HepG2 (cell line): ENCODE results near the gene RASIP1. TPM values are rescaled to one million over a fixed set of nuclear protein-coding genes. Genes with fewer than 3 reads are reported as not detected.

Experiments used
- CBX2 ChIP-seq, 2 experiments: fragments of 200-600 bp in 1 of 2; sonication (generic); formaldehyde crosslinking in 1 of 2; IDR thresholded peaks; 2 replicates each; pipeline versions ENCODE4 v1.7.0 to v1.8.1; 2018 to 2022; ENCODE audit warnings: low read depth in 2 of 2, low read length in 1 of 2, mild to moderate bottlenecking in 1 of 2, missing genetic modification reagents in 1 of 2
- CHD2 ChIP-seq: IDR thresholded peaks from 2 replicates; pipeline ENCODE4 v1.6.1; 2011; ENCODE audit warnings: low read depth, low read length, improper control_type of control experiment
- ETV6 ChIP-seq: sonication (generic); formaldehyde crosslinking; conservative IDR thresholded peaks from 2 replicates; pipeline ENCODE4 v1.4.0; 2020; ENCODE audit warnings: missing genetic modification reagents
- KAT8 ChIP-seq: IDR thresholded peaks from 2 replicates; pipeline ENCODE4 v1.6.1; 2016; ENCODE audit warnings: missing genetic modification reagents, missing compliant biosample characterization
- SUZ12 ChIP-seq: fragments of 150-350 bp; IDR thresholded peaks from 2 replicates; pipeline ENCODE4 v1.6.1; 2014; ENCODE audit warnings: low read depth, low read length
- ZFP82 ChIP-seq: sonication (generic); formaldehyde crosslinking; IDR thresholded peaks from 2 replicates; pipeline ENCODE4 v1.5.1; 2020; ENCODE audit warnings: mild to moderate bottlenecking, missing genetic modification reagents, borderline replicate concordance
- ZFX ChIP-seq: sonication (generic); formaldehyde crosslinking; IDR thresholded peaks from 2 replicates; pipeline ENCODE4 v1.4.0; 2020; ENCODE audit warnings: mild to moderate bottlenecking, low read depth, missing genetic modification reagents, moderate library complexity
- ZNF484 ChIP-seq: sonication (generic); formaldehyde crosslinking; IDR thresholded peaks from 2 replicates; pipeline ENCODE4 v1.5.1; 2020; ENCODE audit warnings: mild to moderate bottlenecking, low read depth, missing genetic modification reagents, borderline replicate concordance
- ZNF607 ChIP-seq: sonication (generic); formaldehyde crosslinking; IDR thresholded peaks from 2 replicates; pipeline ENCODE4 v1.5.1; 2020; ENCODE audit warnings: missing genetic modification reagents, mild to moderate bottlenecking, borderline replicate concordance
- ZNF629 ChIP-seq: sonication (generic); formaldehyde crosslinking; conservative IDR thresholded peaks from 2 replicates; pipeline ENCODE4 v1.5.0; 2020; ENCODE audit warnings: missing genetic modification reagents
- ZNF788 ChIP-seq: sonication (generic); formaldehyde crosslinking; IDR thresholded peaks from 2 replicates; pipeline ENCODE4 v1.5.0; 2020; ENCODE audit warnings: mild to moderate bottlenecking, missing genetic modification reagents, borderline replicate concordance
- ZNF792 ChIP-seq: IDR thresholded peaks from 2 replicates; pipeline ENCODE4 v1.6.1; 2016
- ZSCAN9 ChIP-seq: IDR thresholded peaks from 2 replicates; pipeline ENCODE4 v1.6.1; 2016; ENCODE audit warnings: borderline replicate concordance
- polyA plus RNA-seq, 8 experiments: library from polyadenylated mRNA; depleted of rRNA in 3 of 8; stranded (reverse) in 7 of 8; unstranded in 1 of 8; fragments of >200 nt; fragmentation: Illumina TruSeq in 4 of 8; extraction: Trizol in 4 of 8; gene quantifications; 2 replicates each; pipeline versions ENCODE4 v1.2.1 to v1.2.3, GENCODE V29; 2011 to 2016; ENCODE audit warnings: low read depth in 4 of 8, missing spikeins in 1 of 8, mixed read lengths in 1 of 8; ENCODE audit not compliant: insufficient read depth in 1 of 8
- total RNA-seq, 5 experiments: library from RNA; depleted of rRNA; stranded (reverse); fragments of >200 nt; fragmentation: Illumina TruSeq; extraction: Trizol; gene quantifications; 2 replicates each; pipeline ENCODE4 v1.2.3, GENCODE V29; 2016; ENCODE audit warnings: low read depth in 1 of 5
- TF ChIP-seq, protein P1 (sequence below), 2 experiments: fragments of 450-650 bp in 1 of 2; sonication (generic) in 1 of 2; formaldehyde crosslinking in 1 of 2; IDR thresholded peaks; 2 replicates each; pipeline versions ENCODE4 v1.6.1 to v1.8.0; 2016 to 2022; ENCODE audit warnings: antibody characterized with exemption in 1 of 2, mild to moderate bottlenecking in 1 of 2, missing genetic modification reagents in 1 of 2
- TF ChIP-seq, protein P2 (sequence below): sonication (generic); formaldehyde crosslinking; conservative IDR thresholded peaks from 2 replicates; pipeline ENCODE4 v1.4.0; 2020; ENCODE audit warnings: missing genetic modification reagents
- TF ChIP-seq, protein P3 (sequence below): sonication (generic); formaldehyde crosslinking; IDR thresholded peaks from 2 replicates; pipeline ENCODE4 v1.4.0; 2020; ENCODE audit warnings: missing genetic modification reagents

RASIP1 gene
- total and polyA plus RNA-seq, 2 of the 13 experiments (the other 11 are each of a cell fraction or from before 2014, with no cell fraction given): 0.44 to 0.58 TPM

DNA sequence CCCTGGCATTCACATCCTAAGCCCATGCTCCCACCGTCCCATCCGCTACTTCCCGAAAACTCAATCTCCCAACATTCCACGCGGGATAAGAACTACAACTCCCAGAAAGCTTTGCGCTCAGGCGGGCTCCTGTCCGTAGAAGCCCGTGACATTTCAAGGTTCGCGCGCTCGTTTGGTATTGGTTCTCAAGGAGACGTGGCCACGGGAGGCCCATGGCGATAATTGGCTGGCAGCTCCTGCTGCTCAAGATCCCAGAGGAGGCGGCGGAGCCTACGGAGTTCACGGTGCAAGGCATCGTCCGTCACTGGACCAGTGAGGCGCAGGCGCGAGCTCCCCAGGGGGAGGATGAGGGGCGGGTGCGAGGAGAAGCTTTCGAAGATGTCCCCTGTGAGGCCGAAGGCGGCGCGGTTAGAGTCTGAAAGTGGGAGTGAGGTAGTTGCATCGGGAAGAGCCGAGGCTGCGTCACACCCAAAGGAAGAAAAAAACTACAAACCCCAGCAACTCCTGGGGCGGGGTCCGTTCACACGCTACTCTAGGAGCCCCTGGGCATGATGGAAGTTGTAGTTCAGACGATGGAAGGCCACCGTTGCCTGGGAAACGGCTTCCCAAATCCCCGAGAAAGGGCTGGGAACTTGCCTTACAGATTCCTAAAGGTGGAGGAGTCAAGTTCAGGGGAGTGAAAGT lies 19.7 kb downstream of the RASIP1 start (continued):
- TF ChIP-seq, protein P1, sequence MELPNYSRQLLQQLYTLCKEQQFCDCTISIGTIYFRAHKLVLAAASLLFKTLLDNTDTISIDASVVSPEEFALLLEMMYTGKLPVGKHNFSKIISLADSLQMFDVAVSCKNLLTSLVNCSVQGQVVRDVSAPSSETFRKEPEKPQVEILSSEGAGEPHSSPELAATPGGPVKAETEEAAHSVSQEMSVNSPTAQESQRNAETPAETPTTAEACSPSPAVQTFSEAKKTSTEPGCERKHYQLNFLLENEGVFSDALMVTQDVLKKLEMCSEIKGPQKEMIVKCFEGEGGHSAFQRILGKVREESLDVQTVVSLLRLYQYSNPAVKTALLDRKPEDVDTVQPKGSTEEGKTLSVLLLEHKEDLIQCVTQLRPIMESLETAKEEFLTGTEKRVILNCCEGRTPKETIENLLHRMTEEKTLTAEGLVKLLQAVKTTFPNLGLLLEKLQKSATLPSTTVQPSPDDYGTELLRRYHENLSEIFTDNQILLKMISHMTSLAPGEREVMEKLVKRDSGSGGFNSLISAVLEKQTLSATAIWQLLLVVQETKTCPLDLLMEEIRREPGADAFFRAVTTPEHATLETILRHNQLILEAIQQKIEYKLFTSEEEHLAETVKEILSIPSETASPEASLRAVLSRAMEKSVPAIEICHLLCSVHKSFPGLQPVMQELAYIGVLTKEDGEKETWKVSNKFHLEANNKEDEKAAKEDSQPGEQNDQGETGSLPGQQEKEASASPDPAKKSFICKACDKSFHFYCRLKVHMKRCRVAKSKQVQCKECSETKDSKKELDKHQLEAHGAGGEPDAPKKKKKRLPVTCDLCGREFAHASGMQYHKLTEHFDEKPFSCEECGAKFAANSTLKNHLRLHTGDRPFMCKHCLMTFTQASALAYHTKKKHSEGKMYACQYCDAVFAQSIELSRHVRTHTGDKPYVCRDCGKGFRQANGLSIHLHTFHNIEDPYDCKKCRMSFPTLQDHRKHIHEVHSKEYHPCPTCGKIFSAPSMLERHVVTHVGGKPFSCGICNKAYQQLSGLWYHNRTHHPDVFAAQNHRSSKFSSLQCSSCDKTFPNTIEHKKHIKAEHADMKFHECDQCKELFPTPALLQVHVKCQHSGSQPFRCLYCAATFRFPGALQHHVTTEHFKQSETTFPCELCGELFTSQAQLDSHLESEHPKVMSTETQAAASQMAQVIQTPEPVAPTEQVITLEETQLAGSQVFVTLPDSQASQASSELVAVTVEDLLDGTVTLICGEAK (IDR thresholded peaks at IDR 0.05): no peak
- TF ChIP-seq, protein P1 (CRISPR knock-in tag; IDR thresholded peaks at IDR 0.05): no peak
- TF ChIP-seq ZNF788 (CRISPR knock-in tag): peak; percentile 43; the same call in 1 of the 2 replicates
- TF ChIP-seq ZNF484 (CRISPR knock-in tag): no peak
- TF ChIP-seq SUZ12: peak; percentile 96
- TF ChIP-seq, protein P2, sequence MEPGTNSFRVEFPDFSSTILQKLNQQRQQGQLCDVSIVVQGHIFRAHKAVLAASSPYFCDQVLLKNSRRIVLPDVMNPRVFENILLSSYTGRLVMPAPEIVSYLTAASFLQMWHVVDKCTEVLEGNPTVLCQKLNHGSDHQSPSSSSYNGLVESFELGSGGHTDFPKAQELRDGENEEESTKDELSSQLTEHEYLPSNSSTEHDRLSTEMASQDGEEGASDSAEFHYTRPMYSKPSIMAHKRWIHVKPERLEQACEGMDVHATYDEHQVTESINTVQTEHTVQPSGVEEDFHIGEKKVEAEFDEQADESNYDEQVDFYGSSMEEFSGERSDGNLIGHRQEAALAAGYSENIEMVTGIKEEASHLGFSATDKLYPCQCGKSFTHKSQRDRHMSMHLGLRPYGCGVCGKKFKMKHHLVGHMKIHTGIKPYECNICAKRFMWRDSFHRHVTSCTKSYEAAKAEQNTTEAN (CRISPR knock-in tag): no peak
- TF ChIP-seq KAT8 (CRISPR knock-in tag): peak; percentile 41; the same call in 1 of the 2 replicates
- peak; percentile 22; the same call in 1 of the 2 replicates for TF ChIP-seq ZNF792 (CRISPR knock-in tag)
- TF ChIP-seq ZFX (CRISPR knock-in tag): peak; percentile 59; the same call in 1 of the 2 replicates
- TF ChIP-seq CHD2: peak; percentile 72
- TF ChIP-seq ETV6: no peak
- no peak for TF ChIP-seq ZNF607 (CRISPR knock-in tag)
- TF ChIP-seq ZNF629 (CRISPR knock-in tag): no peak
- no peak for TF ChIP-seq ZFP82
- TF ChIP-seq ZSCAN9: peak; percentile 28; the same call in 1 of the 2 replicates
- TF ChIP-seq, protein P3, sequence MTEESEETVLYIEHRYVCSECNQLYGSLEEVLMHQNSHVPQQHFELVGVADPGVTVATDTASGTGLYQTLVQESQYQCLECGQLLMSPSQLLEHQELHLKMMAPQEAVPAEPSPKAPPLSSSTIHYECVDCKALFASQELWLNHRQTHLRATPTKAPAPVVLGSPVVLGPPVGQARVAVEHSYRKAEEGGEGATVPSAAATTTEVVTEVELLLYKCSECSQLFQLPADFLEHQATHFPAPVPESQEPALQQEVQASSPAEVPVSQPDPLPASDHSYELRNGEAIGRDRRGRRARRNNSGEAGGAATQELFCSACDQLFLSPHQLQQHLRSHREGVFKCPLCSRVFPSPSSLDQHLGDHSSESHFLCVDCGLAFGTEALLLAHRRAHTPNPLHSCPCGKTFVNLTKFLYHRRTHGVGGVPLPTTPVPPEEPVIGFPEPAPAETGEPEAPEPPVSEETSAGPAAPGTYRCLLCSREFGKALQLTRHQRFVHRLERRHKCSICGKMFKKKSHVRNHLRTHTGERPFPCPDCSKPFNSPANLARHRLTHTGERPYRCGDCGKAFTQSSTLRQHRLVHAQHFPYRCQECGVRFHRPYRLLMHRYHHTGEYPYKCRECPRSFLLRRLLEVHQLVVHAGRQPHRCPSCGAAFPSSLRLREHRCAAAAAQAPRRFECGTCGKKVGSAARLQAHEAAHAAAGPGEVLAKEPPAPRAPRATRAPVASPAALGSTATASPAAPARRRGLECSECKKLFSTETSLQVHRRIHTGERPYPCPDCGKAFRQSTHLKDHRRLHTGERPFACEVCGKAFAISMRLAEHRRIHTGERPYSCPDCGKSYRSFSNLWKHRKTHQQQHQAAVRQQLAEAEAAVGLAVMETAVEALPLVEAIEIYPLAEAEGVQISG (CRISPR knock-in tag): peak; percentile 82
- TF ChIP-seq CBX2 (IDR thresholded peaks at IDR 0.05; ENCODE audit: low read depth, low read length): no peak
- TF ChIP-seq CBX2 (CRISPR knock-in tag; IDR thresholded peaks at IDR 0.05; ENCODE audit: low read depth): no peak
